HUES64 (cell line): ENCODE results near the gene PHLDB3.

ENCODE experiments used
- H3K27ac ChIP-seq: 2 replicates; pipeline ENCODE4 v1.7.0; 2013; ENCODE audit warnings: low read depth, low read length, inconsistent platforms
- H3K27me3 ChIP-seq: 2 replicates; pipeline ENCODE4 v1.6.1; 2013; ENCODE audit warnings: mild to moderate bottlenecking, low read length; ENCODE audit not compliant: insufficient read depth
- H3K36me3 ChIP-seq: 2 replicates; pipeline ENCODE4 v1.6.1; 2013; ENCODE audit warnings: mild to moderate bottlenecking, low read length; ENCODE audit not compliant: insufficient read depth
- H3K4me1 ChIP-seq: 2 replicates; pipeline ENCODE4 v1.6.1; 2013; ENCODE audit warnings: mild to moderate bottlenecking, low read length, moderate library complexity; ENCODE audit not compliant: insufficient read depth
- H3K4me3 ChIP-seq: 2 replicates; pipeline ENCODE4 v1.5.1; 2013; ENCODE audit warnings: mild to moderate bottlenecking, low read length, moderate library complexity
- H3K9ac ChIP-seq: 2 replicates; pipeline ENCODE4 v1.6.1; 2013; ENCODE audit warnings: mild to moderate bottlenecking, low read depth, low read length
- H3K9me3 ChIP-seq: 2 replicates; pipeline ENCODE4 v1.6.1; 2013; ENCODE audit warnings: low read depth, low read length; ENCODE audit not compliant: insufficient read depth
- WGBS: fragments of 150-250, 120-280 bp; methylation state at CpG from one replicate; pipeline ENCODE4 v1.1.7; 2013; ENCODE audit warnings: missing lambda C conversion rate; 5-methylcytosine and 5-hydroxymethylcytosine counted together

The PHLDB3 gene

DNA sequence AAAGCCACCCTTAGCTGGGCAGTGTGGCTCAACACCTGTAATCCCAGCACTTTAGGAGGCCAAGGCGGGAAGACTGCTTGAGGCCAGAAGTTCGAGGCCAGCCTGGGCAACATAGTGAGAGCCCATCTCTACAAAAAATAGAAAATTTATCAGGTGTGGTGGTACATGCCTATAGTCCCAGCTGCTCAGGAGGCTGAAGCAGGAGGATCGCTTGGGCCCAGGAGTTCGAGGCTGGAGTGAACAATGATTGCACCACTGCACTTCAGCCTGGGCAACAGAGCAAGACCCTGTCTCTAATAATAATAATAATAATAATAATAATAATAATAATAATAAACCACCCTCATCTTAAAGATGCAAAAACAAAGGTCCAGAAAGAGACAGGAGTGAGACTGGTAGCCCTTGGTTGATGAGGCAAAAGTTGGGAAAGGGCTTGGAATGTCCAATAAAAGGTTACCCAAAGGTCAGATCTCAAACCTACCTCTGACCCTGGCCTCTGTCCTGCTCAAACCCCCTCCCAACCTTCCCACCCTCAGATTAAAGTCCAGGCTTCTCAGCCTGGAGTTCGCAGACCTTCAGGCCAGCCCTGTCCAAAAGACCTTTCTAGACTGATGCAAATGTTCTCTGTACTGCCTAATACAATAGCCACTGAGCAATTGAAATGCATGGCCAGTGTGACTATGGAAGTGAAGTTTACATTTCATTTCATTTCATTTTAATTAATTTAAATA is 37.5 kb upstream of the PHLDB3 start:
- no peak overlapping the region for H3K27ac ChIP-seq
- no peaks in the 10 kb centered on the region for H3K4me1 ChIP-seq
- H3K9ac ChIP-seq = no peak overlapping the region
- no peak overlapping the region for H3K4me3 ChIP-seq
- H3K9me3 ChIP-seq = peaks cover 12% of the 10 kb centered on the region
- peaks cover 78% of the 10 kb centered on the region for H3K36me3 ChIP-seq
- no peaks in the 10 kb centered on the region for H3K27me3 ChIP-seq
- WGBS = over 99% methylated on average over 5 of the region's 5 CpGs

DNA sequence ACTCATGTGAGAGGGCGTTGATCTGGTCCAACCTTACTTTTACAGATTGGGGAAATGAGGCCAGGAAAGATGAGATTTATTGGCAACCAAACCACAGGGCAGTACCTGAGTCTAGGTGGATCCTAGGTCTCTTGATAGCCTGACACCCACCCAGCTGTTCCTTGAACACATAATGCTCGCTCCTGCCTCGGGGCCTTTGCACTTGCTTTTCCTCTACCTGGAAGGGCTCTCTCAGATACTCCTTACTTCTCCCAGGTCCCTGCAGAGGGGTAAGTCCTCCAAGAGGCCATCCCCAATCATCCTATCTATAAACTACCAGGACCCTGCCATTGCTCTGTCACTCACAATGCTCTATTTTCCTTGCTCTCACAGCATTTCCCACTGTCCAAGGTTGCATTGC is 35.8 kb upstream of the PHLDB3 start:
- peaks cover 77% of the 10 kb centered on the region for H3K36me3 ChIP-seq
- 0 out of 2 replicates have a peak, but pooled peaks cover 3% of the 10 kb centered on the region for H3K4me1 ChIP-seq

DNA sequence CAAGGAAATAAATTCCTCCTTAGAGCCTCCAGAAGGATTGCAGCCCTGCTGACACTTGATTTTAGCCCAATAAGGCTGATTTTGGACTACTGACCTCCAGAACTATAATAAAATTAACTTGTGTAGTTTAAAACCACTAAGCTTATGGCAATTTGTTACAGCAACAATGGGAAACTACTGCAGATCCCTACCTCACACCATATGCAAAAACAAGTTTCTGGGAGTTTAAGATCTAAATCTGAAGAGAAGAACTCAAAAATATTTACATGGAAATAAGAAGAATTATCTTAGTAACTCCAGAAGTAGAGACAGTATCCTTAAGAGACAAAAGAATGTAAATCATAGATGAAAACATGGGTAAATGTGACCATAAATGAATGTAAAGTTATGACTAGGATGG is 34.4 kb upstream of the PHLDB3 start:
- H3K27ac ChIP-seq = no peak overlapping the region
- H3K9ac ChIP-seq = no peak overlapping the region
- H3K4me1 ChIP-seq = 0 out of 2 replicates have a peak, but pooled peaks cover 3% of the 10 kb centered on the region
- H3K27me3 ChIP-seq = no peaks in the 10 kb centered on the region
- peaks cover 12% of the 10 kb centered on the region for H3K9me3 ChIP-seq
- peaks cover 64% of the 10 kb centered on the region for H3K36me3 ChIP-seq
- no peak overlapping the region for H3K4me3 ChIP-seq

More for the DNA sequence above, 35.8 kb upstream of the PHLDB3 start:
- Histone ChIP-seq H3K9ac (no peak overlapping the region), H3K27ac (no peak overlapping the region), H3K4me3 (no peak overlapping the region), H3K27me3 (no peaks in the 10 kb centered on the region), H3K9me3 (peaks cover 12% of the 10 kb centered on the region)
- 65% methylated on average over 3 of the region's 3 CpGs for WGBS

DNA sequence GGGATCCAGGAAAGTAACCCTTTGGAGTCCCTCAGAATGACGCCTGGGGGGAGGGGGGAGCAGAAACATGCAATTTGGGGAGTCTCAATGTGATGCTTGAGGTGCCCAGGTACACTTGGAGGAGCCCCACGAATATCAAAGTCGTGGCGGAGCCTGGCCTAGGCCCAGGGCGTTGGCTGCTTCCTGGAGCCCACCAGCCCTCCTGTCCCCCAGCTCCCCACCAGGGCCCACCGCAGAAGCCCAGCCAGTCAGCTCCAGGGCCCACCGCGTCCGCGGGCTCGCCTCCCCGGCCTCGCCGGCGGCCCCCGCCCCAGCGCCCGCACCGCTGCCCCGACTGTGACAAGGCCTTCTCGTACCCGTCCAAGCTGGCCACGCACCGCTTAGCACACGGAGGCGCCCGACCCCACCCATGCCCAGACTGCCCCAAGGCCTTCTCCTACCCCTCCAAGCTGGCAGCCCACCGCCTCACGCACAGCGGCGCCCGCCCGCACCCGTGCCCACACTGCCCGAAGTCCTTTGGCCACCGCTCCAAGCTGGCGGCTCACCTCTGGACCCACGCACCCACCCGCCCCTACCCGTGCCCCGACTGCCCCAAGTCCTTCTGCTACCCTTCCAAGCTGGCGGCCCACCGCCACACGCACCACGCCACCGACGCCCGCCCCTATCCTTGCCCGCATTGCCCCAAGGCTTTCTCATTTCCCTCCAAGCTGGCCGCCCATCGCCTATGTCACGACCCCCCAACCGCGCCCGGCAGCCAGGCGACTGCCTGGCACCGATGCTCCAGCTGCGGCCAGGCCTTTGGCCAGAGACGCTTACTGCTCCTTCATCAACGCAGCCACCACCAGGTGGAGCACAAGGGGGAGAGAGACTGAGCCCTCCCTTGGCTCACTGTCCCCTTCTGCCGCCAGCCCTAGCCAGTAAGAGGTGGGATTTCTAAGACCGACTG is 30.5 kb upstream of the PHLDB3 start:
- H3K4me1 ChIP-seq = peaks cover 7% of the 10 kb centered on the region; the same call in 1 of the 2 replicates
- H3K9ac ChIP-seq = no peak overlapping the region
- no peaks in the 10 kb centered on the region for H3K27me3 ChIP-seq
- 82% methylated on average over 62 of the region's 62 CpGs for WGBS
- H3K4me3 ChIP-seq = peak overlapping the region; percentile 66; the same call in 1 of the 2 replicates
- no peak overlapping the region for H3K27ac ChIP-seq
- H3K9me3 ChIP-seq = peaks cover 12% of the 10 kb centered on the region
- peaks cover 28% of the 10 kb centered on the region for H3K36me3 ChIP-seq

DNA sequence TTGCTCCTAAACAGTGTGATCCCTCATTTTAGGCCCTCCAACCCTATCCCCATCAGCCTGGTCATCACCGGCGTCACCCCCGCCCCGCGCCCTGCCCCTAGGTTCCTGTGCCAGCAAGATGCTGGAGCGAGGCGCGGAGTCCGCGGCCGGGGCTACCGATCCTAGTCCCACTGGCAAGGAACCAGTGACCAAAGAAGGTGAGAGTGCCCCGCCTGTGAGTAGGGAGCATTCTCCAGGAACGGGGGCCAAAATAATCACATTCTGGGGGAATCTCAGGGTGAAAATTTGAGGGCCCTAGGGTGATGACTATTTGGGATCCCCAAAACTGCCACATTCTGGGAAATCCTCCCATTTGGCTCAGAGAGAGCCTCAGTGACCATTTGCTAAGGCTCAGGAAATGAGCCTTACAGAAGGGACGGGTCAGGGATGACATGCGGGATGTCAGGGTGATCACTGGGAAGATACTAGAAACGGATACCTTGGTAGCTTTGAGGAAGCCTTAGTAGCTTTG is 29.8 kb upstream of the PHLDB3 start:
- Histone ChIP-seq H3K4me3 (peak overlapping the region; percentile 66), H3K27ac (peak overlapping the region; percentile 55; the same call in 1 of the 2 replicates), H3K4me1 (peaks cover 7% of the 10 kb centered on the region; the same call in 1 of the 2 replicates), H3K9me3 (peaks cover 11% of the 10 kb centered on the region), H3K9ac (no peak overlapping the region), H3K27me3 (no peaks in the 10 kb centered on the region), H3K36me3 (peaks cover 23% of the 10 kb centered on the region)
- WGBS = 24% methylated on average over 17 of the region's 17 CpGs

DNA sequence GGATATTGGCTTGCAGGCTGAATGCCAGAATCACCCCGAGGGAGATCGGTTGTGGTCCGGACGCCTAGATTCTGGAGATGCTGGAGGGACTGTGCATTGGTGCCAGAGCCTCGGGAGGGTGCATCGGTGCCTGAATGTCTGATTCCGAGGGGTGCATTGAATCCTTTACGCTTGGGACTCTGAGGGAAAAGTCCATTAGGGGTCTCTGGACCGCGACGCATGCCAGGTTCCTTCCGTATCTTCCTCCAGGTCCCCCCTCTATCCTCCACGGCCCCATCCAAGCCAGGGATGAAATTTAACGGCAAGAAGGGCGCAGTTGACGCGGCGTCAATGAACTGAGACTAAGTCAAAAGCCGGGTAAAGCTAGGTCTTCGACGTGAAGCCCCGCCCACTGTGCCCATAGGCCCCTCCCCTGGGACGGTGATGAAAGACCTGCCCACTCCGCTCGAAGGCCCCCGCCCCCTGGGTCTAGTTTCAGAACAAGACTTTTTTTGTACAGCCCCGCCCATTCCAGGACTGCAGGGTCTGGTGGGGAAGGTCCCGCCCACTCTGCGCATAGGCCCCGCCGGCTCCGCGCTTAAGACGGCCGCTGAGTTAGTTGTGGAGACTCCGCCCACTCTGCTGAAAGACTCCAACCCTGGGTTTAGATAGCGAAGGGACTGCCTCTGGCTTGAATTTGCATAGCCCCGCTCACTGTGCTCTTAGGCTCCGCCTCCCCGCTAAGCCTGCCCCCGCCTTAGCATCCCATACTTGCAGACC is 29.2 kb upstream of the PHLDB3 start:
- H3K27ac ChIP-seq = peak overlapping the region; percentile 34; the same call in 1 of the 2 replicates
- peaks cover 16% of the 10 kb centered on the region for H3K36me3 ChIP-seq
- peak overlapping the region; percentile 66 for H3K4me3 ChIP-seq
- peaks cover 7% of the 10 kb centered on the region; the same call in 1 of the 2 replicates for H3K4me1 ChIP-seq
- peaks cover 5% of the 10 kb centered on the region for H3K9me3 ChIP-seq
- H3K27me3 ChIP-seq = no peaks in the 10 kb centered on the region
- no peak overlapping the region for H3K9ac ChIP-seq
- WGBS = under 1% methylated on average over 41 of the region's 41 CpGs

DNA sequence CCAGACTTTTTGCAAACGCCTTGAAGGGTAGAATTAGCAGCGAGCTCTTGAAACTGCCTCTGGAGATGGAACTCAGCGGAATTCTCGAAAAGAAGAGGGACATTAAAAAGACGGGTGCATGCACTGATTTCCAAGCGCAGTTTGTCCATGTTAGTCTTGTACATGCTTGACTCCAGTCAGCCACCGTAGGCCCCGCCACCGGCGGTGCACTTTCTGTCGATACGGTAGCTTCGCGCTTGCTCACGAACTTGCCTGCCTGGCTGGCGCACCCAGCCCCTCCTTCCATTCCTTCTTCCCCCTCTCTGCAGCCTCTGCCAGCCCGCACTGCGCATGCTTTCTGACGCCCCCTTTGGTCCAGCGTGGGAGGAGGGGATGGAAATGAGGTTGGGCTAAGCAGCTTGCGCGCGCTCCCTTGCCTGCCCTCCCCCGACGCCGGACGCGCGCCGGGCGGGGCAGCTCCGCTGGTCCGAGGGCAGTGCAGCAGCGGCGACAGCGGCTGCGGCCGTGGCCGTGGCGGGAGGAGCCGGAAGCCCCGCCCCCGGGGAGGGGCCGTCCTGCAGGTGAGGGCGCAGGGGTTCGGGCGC is 28.5 kb upstream of the PHLDB3 start, which contains the start of gene ZNF575:
ZNF575 (plus strand) TSS at position 227 of the 584 bp plus-strand sequence. CDS start 1,235 bp downstream, outside the sequence.
- under 1% methylated on average over 47 of the region's 47 CpGs for WGBS
- Histone ChIP-seq H3K9me3 (no peaks in the 10 kb centered on the region), H3K36me3 (peaks cover 10% of the 10 kb centered on the region; the same call in 1 of the 2 replicates), H3K4me3 (peak within 1 kb of the TSS; percentile 66), H3K9ac (peak within 1 kb of the TSS; percentile 72), H3K27ac (peak within 1 kb of the TSS; percentile 74; the same call in 1 of the 2 replicates), H3K27me3 (peaks cover 4% of the 10 kb centered on the region; the same call in 1 of the 2 replicates), H3K4me1 (peaks cover 7% of the 10 kb centered on the region; the same call in 1 of the 2 replicates)

DNA sequence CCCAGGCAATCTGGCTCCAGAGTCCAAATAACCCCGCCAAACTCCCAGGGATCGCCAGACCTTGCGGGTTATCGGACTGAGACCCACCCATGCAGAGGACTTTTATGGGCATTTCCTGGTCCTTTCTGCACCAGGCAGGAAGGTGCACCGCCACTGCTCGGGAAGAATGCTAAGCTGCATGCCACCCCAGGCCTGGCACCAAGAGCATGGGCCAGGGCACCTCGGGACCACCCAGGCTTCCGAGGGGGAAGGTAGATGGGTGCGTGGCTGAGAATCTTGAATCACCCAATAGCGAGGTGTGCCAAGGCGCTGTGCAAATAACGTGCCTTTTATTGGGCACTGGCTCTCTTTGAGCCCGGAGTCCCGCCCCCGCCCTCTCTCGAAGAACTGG is 28.0 kb upstream of the PHLDB3 start:
- Histone ChIP-seq H3K27ac (peak overlapping the region; percentile 74; the same call in 1 of the 2 replicates), H3K9me3 (no peaks in the 10 kb centered on the region), H3K27me3 (peaks cover 8% of the 10 kb centered on the region; the same call in 1 of the 2 replicates), H3K4me1 (peaks cover 7% of the 10 kb centered on the region; the same call in 1 of the 2 replicates), H3K4me3 (peak overlapping the region; percentile 66), H3K9ac (peak overlapping the region; percentile 72), H3K36me3 (peaks cover 5% of the 10 kb centered on the region; the same call in 1 of the 2 replicates)
- 11% methylated on average over 16 of the region's 16 CpGs for WGBS

DNA sequence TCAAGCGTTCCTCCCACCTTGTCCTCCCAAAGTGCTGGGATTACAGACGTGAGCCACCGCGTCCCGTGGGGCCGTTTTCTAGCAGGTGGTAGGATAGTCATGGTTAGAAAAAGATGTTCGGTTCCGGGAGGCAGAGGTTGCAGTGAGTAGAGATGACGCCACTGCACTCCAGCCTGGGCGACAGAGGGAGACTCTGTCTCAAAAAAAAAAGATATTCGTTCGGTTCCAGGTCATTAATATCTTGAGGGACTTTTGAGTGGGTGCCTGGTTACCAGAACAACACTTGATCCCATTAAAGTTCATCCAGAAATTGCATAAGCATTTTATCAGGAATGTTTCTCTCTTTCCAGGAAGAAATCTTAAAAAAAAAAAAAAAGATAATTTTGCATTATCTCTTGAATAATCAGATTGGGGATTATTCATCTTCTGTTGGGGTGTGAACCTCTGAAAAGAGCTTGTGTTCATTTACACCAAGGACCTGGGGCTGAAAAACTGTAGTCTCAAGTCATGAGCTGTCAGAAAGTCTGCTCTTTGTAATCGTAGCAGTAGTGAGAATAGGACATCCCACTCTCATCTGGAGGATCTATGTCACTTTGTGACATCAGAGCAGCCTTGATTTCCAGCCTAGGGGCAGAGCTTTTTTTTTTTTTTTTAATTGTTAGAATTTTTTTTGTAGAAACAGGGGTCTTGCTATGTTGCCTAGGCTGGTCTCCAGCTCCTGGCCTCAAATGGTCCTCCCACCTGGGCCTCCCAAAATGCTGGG is 23.5 kb upstream of the PHLDB3 start:
- Histone ChIP-seq H3K36me3 (no peaks in the 10 kb centered on the region), H3K27ac (no peak overlapping the region), H3K4me3 (no peak overlapping the region), H3K9me3 (no peaks in the 10 kb centered on the region), H3K9ac (no peak overlapping the region), H3K4me1 (peaks cover 12% of the 10 kb centered on the region), H3K27me3 (peaks cover 31% of the 10 kb centered on the region)
- 60% methylated on average over 13 of the region's 13 CpGs for WGBS
